ENCODE measurements around the gene HNRNPF. TPM values are rescaled to one million over a fixed set of nuclear protein-coding genes. Genes with fewer than 3 reads are reported as not detected.
A peak's percentile ranks its signal among the peaks of the same experiment; 100 is the strongest.

HNRNPF gene
- total RNA-seq, 1 experiment from 2014 or later, result 333 TPM

DNA sequence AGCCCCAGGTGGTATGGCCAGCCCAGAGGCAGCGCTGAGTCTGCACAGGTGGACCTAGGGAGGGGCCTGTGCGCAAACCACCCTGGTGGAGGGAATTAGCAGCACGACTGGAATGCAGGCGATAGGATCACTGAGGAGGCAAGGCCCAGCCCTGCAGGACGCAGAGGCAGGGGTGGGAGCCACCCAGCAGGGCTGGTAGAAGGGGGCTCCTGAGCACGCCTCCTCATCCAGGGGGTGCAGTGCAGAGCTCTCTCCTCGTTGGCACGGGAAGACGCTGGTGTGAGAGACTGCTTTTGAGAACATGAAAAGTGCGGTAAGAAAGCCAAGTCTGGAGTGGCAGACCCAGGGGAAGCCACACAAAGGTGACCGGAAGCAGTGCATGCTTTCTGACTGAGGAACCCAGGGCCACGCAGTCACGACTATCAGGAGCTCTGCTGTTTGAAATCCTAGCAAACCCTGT, 31.5 kb downstream of the HNRNPF start (continued):
- TF ChIP-seq, protein P1, sequence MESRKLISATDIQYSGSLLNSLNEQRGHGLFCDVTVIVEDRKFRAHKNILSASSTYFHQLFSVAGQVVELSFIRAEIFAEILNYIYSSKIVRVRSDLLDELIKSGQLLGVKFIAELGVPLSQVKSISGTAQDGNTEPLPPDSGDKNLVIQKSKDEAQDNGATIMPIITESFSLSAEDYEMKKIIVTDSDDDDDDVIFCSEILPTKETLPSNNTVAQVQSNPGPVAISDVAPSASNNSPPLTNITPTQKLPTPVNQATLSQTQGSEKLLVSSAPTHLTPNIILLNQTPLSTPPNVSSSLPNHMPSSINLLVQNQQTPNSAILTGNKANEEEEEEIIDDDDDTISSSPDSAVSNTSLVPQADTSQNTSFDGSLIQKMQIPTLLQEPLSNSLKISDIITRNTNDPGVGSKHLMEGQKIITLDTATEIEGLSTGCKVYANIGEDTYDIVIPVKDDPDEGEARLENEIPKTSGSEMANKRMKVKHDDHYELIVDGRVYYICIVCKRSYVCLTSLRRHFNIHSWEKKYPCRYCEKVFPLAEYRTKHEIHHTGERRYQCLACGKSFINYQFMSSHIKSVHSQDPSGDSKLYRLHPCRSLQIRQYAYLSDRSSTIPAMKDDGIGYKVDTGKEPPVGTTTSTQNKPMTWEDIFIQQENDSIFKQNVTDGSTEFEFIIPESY (IDR thresholded peaks at IDR 0.05; ENCODE audit: extremely low read depth, insufficient replicate concordance, low read length), result no peak
- TF ChIP-seq POLR2AphosphoS5 (IDR thresholded peaks at IDR 0.05; ENCODE audit: low read depth, low read length) (peak; percentile 37; the same call in 1 of the 2 replicates), SRF (IDR thresholded peaks at IDR 0.05; ENCODE audit: low read depth) (no peak), RAD21 (IDR thresholded peaks at IDR 0.05; ENCODE audit: low read depth) (no peak)
- TF ChIP-seq, protein P2, sequence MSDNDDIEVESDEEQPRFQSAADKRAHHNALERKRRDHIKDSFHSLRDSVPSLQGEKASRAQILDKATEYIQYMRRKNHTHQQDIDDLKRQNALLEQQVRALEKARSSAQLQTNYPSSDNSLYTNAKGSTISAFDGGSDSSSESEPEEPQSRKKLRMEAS (IDR thresholded peaks at IDR 0.05), result peak; percentile 28; the same call in 1 of the 2 replicates
- TF ChIP-seq, protein P3, sequence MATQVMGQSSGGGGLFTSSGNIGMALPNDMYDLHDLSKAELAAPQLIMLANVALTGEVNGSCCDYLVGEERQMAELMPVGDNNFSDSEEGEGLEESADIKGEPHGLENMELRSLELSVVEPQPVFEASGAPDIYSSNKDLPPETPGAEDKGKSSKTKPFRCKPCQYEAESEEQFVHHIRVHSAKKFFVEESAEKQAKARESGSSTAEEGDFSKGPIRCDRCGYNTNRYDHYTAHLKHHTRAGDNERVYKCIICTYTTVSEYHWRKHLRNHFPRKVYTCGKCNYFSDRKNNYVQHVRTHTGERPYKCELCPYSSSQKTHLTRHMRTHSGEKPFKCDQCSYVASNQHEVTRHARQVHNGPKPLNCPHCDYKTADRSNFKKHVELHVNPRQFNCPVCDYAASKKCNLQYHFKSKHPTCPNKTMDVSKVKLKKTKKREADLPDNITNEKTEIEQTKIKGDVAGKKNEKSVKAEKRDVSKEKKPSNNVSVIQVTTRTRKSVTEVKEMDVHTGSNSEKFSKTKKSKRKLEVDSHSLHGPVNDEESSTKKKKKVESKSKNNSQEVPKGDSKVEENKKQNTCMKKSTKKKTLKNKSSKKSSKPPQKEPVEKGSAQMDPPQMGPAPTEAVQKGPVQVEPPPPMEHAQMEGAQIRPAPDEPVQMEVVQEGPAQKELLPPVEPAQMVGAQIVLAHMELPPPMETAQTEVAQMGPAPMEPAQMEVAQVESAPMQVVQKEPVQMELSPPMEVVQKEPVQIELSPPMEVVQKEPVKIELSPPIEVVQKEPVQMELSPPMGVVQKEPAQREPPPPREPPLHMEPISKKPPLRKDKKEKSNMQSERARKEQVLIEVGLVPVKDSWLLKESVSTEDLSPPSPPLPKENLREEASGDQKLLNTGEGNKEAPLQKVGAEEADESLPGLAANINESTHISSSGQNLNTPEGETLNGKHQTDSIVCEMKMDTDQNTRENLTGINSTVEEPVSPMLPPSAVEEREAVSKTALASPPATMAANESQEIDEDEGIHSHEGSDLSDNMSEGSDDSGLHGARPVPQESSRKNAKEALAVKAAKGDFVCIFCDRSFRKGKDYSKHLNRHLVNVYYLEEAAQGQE (IDR thresholded peaks at IDR 0.05; ENCODE audit: low read depth), result no peak

DNA sequence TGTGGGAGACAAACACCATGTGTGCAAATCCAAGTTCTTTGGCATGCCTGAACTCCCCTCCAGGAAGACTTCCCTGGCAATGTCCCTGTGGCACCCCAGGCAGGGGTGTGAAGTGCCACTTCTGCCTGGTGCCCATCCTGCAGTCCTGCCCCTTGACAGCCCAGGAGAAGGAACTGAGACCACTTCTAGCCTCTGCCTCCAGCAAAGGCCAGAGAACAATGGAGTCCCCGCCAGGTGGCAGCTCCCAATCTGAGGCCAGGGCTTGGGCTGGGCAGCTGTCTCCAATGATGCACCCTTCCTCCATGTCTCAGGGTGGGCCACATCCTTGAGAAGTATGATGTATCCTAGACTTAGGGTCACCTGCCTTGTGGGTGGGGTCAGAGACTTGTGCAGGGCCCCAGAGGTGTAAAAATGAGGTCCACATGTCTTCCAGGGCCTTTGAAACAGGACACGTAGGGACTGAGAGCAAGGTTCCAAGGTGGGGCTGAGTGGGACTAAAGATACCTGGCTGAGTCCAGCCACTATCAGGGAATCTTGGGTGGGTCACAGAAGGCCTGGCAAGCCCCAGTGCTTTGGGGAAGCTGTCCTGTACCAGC, 32.1 kb downstream of the HNRNPF start:
- BruUV-seq (replicated peaks), result no TSS peak
- no peaks in the 10 kb centered on the region for H3K9me2 ChIP-seq (ENCODE audit: insufficient read depth)

More for the DNA sequence above, 32.1 kb downstream of the HNRNPF start:
- Histone ChIP-seq H4K20me1 (ENCODE audit: insufficient read depth) (no peaks in the 10 kb centered on the region), H3K27ac (ENCODE audit: low read depth, low read length) (no peak overlapping the region; the same call in 1 of the 2 replicates), H3K4me3 (replicated peaks in 1 of 2; ENCODE audit: low read depth in 1 of 2, low read length in 2 of 2) (no peak overlapping the region), H3K79me2 (ENCODE audit: insufficient read depth, low read length) (no peaks in the 10 kb centered on the region), H3K9ac (ENCODE audit: low read length) (no peak overlapping the region), H3K9me3 (ENCODE audit: control insufficient read depth in 1 of 2, insufficient read depth in 1 of 2, low read depth in 1 of 2, low read length in 2 of 2) (no peaks in the 10 kb centered on the region), H2AFZ (ENCODE audit: low read depth, low read length, poor library complexity, severe bottlenecking) (peak overlapping the region; percentile 32), H3K4me2 (ENCODE audit: low read length) (peak overlapping the region; percentile 29), H3K36me3 (ENCODE audit: control insufficient read depth in 1 of 2, insufficient read depth in 2 of 2, low read length in 2 of 2) (no peaks in the 10 kb centered on the region), H3K27me3 (ENCODE audit: insufficient read depth, low read length) (no peaks in the 10 kb centered on the region), H3K4me1 (ENCODE audit: control insufficient read depth in 1 of 2, insufficient read depth in 2 of 2, low read length in 2 of 2) (peaks cover 10 to 15% of the 10 kb centered on the region in 2 experiments)
- intact Hi-C loops (cut with micrococcal nuclease), result no loop called here
- no peak for TF ChIP-seq YY1 (IDR thresholded peaks at IDR 0.05; ENCODE audit: extremely low read depth, insufficient replicate concordance, low read depth, low read length)
- TF ChIP-seq FOSL1 (IDR thresholded peaks at IDR 0.05; ENCODE audit: low read depth), result no peak
- no peak for TF ChIP-seq SRF (IDR thresholded peaks at IDR 0.05; ENCODE audit: low read depth)
- CTCF ChIA-PET, result no interaction called here
- POLR2A ChIA-PET, result no interaction called here
- ATAC-seq, result peak; percentile 16
- no peak for DNase-seq (ENCODE audit: low read depth, low spot score)
- RAD21 ChIA-PET (ENCODE audit: low non-redundant PET in 1 of 2, low total read pairs in 2 of 2, uncharacterized antibody in 2 of 2, unreplicated experiment in 2 of 2), result no interaction called here
